ENCODE data around the gene ITSN1.

DNA sequence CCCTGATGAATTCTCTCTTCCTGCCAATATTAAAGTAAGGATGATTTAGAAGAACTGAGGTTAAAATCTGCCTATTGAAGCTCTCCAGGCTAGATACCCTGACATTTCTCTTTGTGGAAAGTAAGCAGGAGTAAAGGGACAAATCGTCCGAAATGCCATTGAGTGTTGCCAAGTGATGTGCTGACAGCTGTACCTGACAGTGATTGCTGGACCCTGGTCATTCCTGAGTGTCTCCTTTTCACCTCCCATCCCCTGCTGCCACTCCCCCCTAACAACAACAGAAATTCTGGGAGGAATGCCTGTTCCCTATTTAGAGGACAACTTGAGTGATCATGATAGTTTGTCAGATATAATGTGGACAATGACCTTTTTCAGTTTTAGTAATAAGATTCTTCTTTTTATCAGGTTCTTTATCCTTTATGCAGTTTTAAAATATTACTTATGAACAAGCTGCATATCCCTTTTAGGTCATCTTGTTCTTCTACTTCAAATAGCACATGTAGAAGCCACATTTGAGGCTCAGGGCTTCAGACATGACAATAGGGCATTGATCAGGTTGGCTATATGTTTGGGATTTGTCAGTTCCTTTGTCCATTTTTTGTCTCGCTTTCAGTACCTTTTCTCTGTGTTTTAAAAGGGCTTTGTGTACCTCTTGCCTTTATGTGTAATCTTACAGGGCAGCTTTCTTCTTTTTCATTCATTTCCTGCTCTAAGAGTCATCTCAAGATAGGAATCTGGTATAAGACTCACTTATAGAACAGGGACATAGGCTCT is 56.0 kb downstream of the ITSN1 start:
- TF ChIP-seq CTCF (IDR thresholded peaks at IDR 0.05) (no peak), POLR2AphosphoS5 (IDR thresholded peaks at IDR 0.05) (no peak), POLR2A (IDR thresholded peaks at IDR 0.05) (no peak)
